B cell (primary cell): ENCODE data around the gene FBN1. TPM values are rescaled to one million over a fixed set of nuclear protein-coding genes. Genes with fewer than 3 reads are reported as not detected.

ENCODE experiments used
- ATAC-seq: fragments of 200-7000 bp; cut with Tn5 transposase; one replicate; pipeline ENCODE4 v1.10.0; 2021; ENCODE audit warnings: low read depth, mild to moderate bottlenecking, moderate number of reproducible peaks, moderate library complexity
- CTCF ChIA-PET: fragments of 350-600 bp; sonication (Branson Sonifier 250); formaldehyde crosslinking; loops from one replicate; lab custom pipeline; 2021; ENCODE audit warnings: antibody characterized with exemption, inconsistent platforms; lab: Charles Lee
- POLR2A ChIA-PET: fragments of 350-600 bp; sonication (Branson Sonifier 250); formaldehyde crosslinking; loops from one replicate; lab custom pipeline; 2021; ENCODE audit warnings: antibody characterized with exemption; lab: Charles Lee
- DNase-seq: peaks from one replicate; pipeline ENCODE4 v3.0.0; 2013
- H2AFZ ChIP-seq: 2 replicates; pipeline ENCODE4 v1.6.1; 2012; ENCODE audit warnings: mild to moderate bottlenecking, low read depth, low read length; ENCODE audit not compliant: insufficient read depth, poor library complexity, severe bottlenecking
- H3K27ac ChIP-seq, 2 donors: 1 replicate in 1 of 2; 2 replicates in 1 of 2; pipeline ENCODE4 v1.5.1; 2012 to 2013; ENCODE audit warnings: low read length in 2 of 2, mild to moderate bottlenecking in 2 of 2, moderate library complexity in 1 of 2
- H3K27me3 ChIP-seq, 4 experiments: fragments of 200-600 bp in 1 of 4; sonication (generic) in 1 of 4; replicated peaks in 1 of 4; 1 replicate in 2 of 4; 2 replicates in 2 of 4; pipeline versions ENCODE4 v1.6.1 to v1.7.0; 2013 to 2016; ENCODE audit warnings: low read length in 3 of 4, mild to moderate bottlenecking in 2 of 4, mixed read lengths in 1 of 4, moderate library complexity in 1 of 4; ENCODE audit not compliant: insufficient read depth in 4 of 4, control insufficient read depth in 3 of 4; ENCODE audit errors: control extremely low read depth in 1 of 4
- H3K36me3 ChIP-seq, 2 experiments: replicated peaks in 1 of 2; 1 replicate in 1 of 2; 2 replicates in 1 of 2; pipeline versions ENCODE4 v1.6.1 to v1.7.1; 2013; ENCODE audit warnings: low read length in 1 of 2; ENCODE audit not compliant: insufficient read depth in 2 of 2, control insufficient read depth in 1 of 2; ENCODE audit errors: control extremely low read depth in 1 of 2, extremely low read depth in 1 of 2
- H3K4me1 ChIP-seq, 2 donors: fragments of 200-600 bp in 1 of 2; sonication (generic) in 1 of 2; 1 replicate in 1 of 2; 2 replicates in 1 of 2; pipeline versions ENCODE4 v1.5.1 to v1.6.1; 2013 to 2017; ENCODE audit warnings: low read length in 2 of 2; ENCODE audit not compliant: control insufficient read depth in 2 of 2, insufficient read depth in 2 of 2
- H3K4me2 ChIP-seq: replicated peaks from 2 replicates; pipeline ENCODE3; 2012; ENCODE audit warnings: mild to moderate bottlenecking, low read depth, low read length; ENCODE audit not compliant: poor library complexity, severe bottlenecking
- H3K4me3 ChIP-seq, 5 experiments: fragments of 200-600 bp in 1 of 5; sonication (generic) in 1 of 5; 1 replicate in 3 of 5; 2 replicates in 2 of 5; pipeline versions ENCODE4 v1.5.1 to v1.7.0; 2011 to 2016; ENCODE audit warnings: low read length in 4 of 5, mild to moderate bottlenecking in 4 of 5, low read depth in 2 of 5, control low read depth in 1 of 5, moderate library complexity in 1 of 5; ENCODE audit not compliant: insufficient read depth in 1 of 5; ENCODE audit errors: control extremely low read depth in 1 of 5, extremely low read depth in 1 of 5
- H3K79me2 ChIP-seq: fragments of 200-600 bp; sonication (generic); one replicate; pipeline ENCODE4 v1.6.0; 2016; ENCODE audit warnings: low read length; ENCODE audit not compliant: control insufficient read depth, insufficient read depth
- H3K9ac ChIP-seq: fragments of 200-600 bp; sonication (generic); 2 replicates; pipeline ENCODE4 v1.6.1; 2017; ENCODE audit warnings: mild to moderate bottlenecking, low read length, moderate library complexity
- H3K9me3 ChIP-seq, 3 donors: one replicate each; pipeline versions ENCODE4 v1.6.1 to v1.7.1; 2013; ENCODE audit warnings: low read length in 2 of 3; ENCODE audit not compliant: control insufficient read depth in 2 of 3, insufficient read depth in 1 of 3; ENCODE audit errors: control extremely low read depth in 1 of 3
- H4K20me1 ChIP-seq: 2 replicates; pipeline ENCODE4 v1.6.0; 2012; ENCODE audit warnings: mild to moderate bottlenecking, low read length; ENCODE audit not compliant: insufficient read depth, control insufficient read depth, poor library complexity, severe bottlenecking
- H3K27ac Mint-ChIP-seq: one replicate; pipeline ENCODE4 v1.8.0; 2021; ENCODE audit warnings: mixed read lengths
- H3K27me3 Mint-ChIP-seq: one replicate; pipeline ENCODE4 v1.8.0; 2021; ENCODE audit warnings: mixed read lengths
- H3K4me1 Mint-ChIP-seq: one replicate; pipeline ENCODE4 v1.8.0; 2021; ENCODE audit warnings: mixed read lengths
- H3K4me3 Mint-ChIP-seq: one replicate; pipeline ENCODE4 v1.8.0; 2021; ENCODE audit warnings: mixed read lengths
- H3K9me3 Mint-ChIP-seq: one replicate; pipeline ENCODE4 v1.8.0; 2022; ENCODE audit warnings: mixed read lengths; ENCODE audit not compliant: insufficient read depth
- CTCF ChIP-seq: fragments of 200-600 bp; IDR thresholded peaks from one replicate; pipeline ENCODE4 v1.8.0; 2022; ENCODE audit warnings: antibody characterized with exemption, mild to moderate bottlenecking
- EZH2 ChIP-seq: IDR thresholded peaks from 2 replicates; pipeline ENCODE4 v1.6.1; 2012; ENCODE audit warnings: borderline replicate concordance, low read depth, mild to moderate bottlenecking, moderate library complexity, low read length; ENCODE audit not compliant: insufficient read depth, poor library complexity, severe bottlenecking
- WGBS: methylation state at CpG from one replicate; pipeline ENCODE4 v1.1.5; 2013; ENCODE audit warnings: missing lambda C conversion rate; ENCODE audit not compliant: insufficient coverage; 5-methylcytosine and 5-hydroxymethylcytosine counted together
- intact Hi-C: fragments of 100-400 bp; cut with micrococcal nuclease; formaldehyde crosslinking; loops from one replicate; pipeline ENCODE4 v1.10.0; 2022
- polyA minus RNA-seq: library from RNA; depleted of rRNA, polyadenylated mRNA; stranded (reverse); fragments of >200 nt; gene quantifications from 2 replicates; pipeline ENCODE4 v1.2.3, GENCODE V29; 2012
- polyA plus RNA-seq: library from polyadenylated mRNA; depleted of rRNA; stranded (reverse); fragments of >200 nt; gene quantifications from 2 replicates; pipeline ENCODE4 v1.2.3, GENCODE V29; 2012
- total RNA-seq, 2 donors: library from RNA; stranded (reverse); fragments of 120-200 nt in 1 of 2; gene quantifications; 1 replicate in 1 of 2; 2 replicates in 1 of 2; pipeline versions ENCODE4 v1.2.3 to v1.2.4, GENCODE V29; 2013 to 2022

FBN1 gene
- total RNA-seq = 0.25 and 0.53 TPM in 2 replicates
- 6.8 TPM for total RNA-seq (2013)
- 0.15 and 0.30 TPM in 2 replicates for polyA plus RNA-seq
- 0.09 and 0.93 TPM in 2 replicates for polyA minus RNA-seq

- no peaks in the 10 kb centered on the region for H4K20me1 ChIP-seq
- peak within 1 kb of the TSS; percentile 15 to 39 (median 29) for H3K4me3 ChIP-seq
- Mint-ChIP-seq H3K4me3 (peak within 1 kb of the TSS; percentile 67), H3K4me1 (peaks cover 6% of the 10 kb centered on the region), H3K27me3 (peaks cover 33% of the 10 kb centered on the region), H3K27ac (no peak within 1 kb of the TSS), H3K9me3 (no peaks in the 10 kb centered on the region)
- peak within 1 kb of the TSS; percentile 39 for H3K9ac ChIP-seq
- WGBS = 1% methylated on average over 52 of the region's 66 CpGs
- peak within 1 kb of the TSS; percentile 65 for H3K4me2 ChIP-seq
- no peaks in the 10 kb centered on the region for H3K79me2 ChIP-seq
- CTCF ChIA-PET = no interaction called here
- no peak within 1 kb of the TSS for H3K27ac ChIP-seq
- H3K4me1 ChIP-seq = peaks cover 5 to 9% of the 10 kb centered on the region in 2 donors
- POLR2A ChIA-PET = no interaction called here
- no peak for TF ChIP-seq EZH2
- no peak for TF ChIP-seq CTCF
- ATAC-seq (no peak), DNase-seq (peak; percentile 20)
- no peaks in the 10 kb centered on the region for H3K36me3 ChIP-seq
- H3K27me3 ChIP-seq = peaks cover 0 to 20% (median 9%) of the 10 kb centered on the region in 4 experiments
- H3K9me3 ChIP-seq = no peaks in the 10 kb centered on the region
- peak within 1 kb of the TSS; percentile 49 for H2AFZ ChIP-seq
- intact Hi-C loops = no loop called here
Observed at GRCh38 chr15:48645558-48646330, at the start of gene FBN1. Gene FBN1 (minus strand): TSS chr15:48645709. CDS start chr15:48644769, 940 bp downstream.

- POLR2A ChIA-PET = no interaction called here
- H3K27me3 Mint-ChIP-seq = no peaks in the 10 kb centered on the region
- CTCF ChIA-PET = no interaction called here
- no peak overlapping the region for H3K4me3 Mint-ChIP-seq
- no peak overlapping the region for H2AFZ ChIP-seq
- DNase-seq = no peak
- no peak overlapping the region for H3K27ac Mint-ChIP-seq
- no peaks in the 10 kb centered on the region for H3K4me1 ChIP-seq
- peaks cover 0 to 1% (median 0%) of the 10 kb centered on the region in 3 donors for H3K9me3 ChIP-seq
- no peak overlapping the region for H3K9ac ChIP-seq
- H3K27ac ChIP-seq = no peak overlapping the region
- H3K4me1 Mint-ChIP-seq = no peaks in the 10 kb centered on the region
- no peak for ATAC-seq
- TF ChIP-seq CTCF (no peak), EZH2 (no peak)
- no peaks in the 10 kb centered on the region for H3K36me3 ChIP-seq
- no peak overlapping the region for H3K4me2 ChIP-seq
- no peaks in the 10 kb centered on the region for H3K9me3 Mint-ChIP-seq
- no peaks in the 10 kb centered on the region for H3K27me3 ChIP-seq
- intact Hi-C loops = no loop called here
- no peak overlapping the region for H3K4me3 ChIP-seq
- no peaks in the 10 kb centered on the region for H3K79me2 ChIP-seq
- H4K20me1 ChIP-seq = no peaks in the 10 kb centered on the region
Observed at GRCh38 chr15:48693484-48693883, 48.0 kb upstream of the FBN1 start.
